COLO668 (cell line): ENCODE data around the gene MYO3B.
"Not testable (repeated sequence)": the region's sequence is repeated elsewhere in the genome, so short reads cannot be mapped to it uniquely, and the experiment has no call there.

ENCODE experiments used
- DNase-seq: peaks from one replicate; lab custom pipeline; 2025; ENCODE audit not compliant: unreplicated experiment; lab: John Stamatoyannopoulos, UW

MYO3B gene

GRCh38 chr2:170260188-170260587, 82.2 kb downstream of the MYO3B start:
- DNase-seq: no peak

DNA sequence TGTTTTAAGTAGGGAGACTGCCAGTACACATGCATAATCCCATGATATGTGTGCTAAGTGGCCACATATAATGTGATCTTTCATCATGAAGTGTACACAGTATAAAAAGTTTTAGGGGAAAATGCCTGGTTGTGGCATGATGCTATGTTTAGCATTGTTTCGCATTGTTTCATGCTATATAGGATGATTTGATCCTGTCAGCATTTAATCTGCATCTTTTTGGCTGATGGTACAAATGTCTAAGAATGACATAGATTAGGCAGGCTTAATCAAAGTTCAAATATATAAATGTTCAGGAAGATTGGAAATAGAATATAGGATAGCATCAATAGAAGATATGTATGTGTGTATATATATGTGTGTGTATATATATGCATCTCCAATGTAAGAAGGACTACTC, 83.6 kb downstream of the MYO3B start:
- DNase-seq: no peak

DNA sequence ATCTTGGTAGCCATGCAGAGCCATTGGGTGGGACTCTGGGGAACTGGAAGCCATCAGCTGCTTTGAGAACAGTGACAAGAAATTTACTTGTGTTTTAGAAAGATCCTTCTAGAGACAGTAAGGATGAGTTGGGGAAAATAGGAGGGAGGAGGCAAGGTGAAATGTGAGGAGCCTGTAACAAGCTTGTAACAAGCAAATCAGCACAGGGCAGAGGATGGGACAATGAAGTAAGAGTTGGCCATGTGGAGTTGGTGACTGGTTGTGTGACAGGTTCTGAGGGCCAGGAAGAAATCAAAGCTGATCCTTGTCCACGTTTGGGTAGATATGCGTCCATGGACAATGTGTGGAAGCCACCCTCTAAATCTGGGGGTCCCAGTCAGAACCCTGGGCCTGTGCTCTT, 84.4 kb downstream of the MYO3B start:
- no peak for DNase-seq

GRCh38 chr2:170262806-170263205, 84.9 kb downstream of the MYO3B start:
- DNase-seq: no peak

DNA sequence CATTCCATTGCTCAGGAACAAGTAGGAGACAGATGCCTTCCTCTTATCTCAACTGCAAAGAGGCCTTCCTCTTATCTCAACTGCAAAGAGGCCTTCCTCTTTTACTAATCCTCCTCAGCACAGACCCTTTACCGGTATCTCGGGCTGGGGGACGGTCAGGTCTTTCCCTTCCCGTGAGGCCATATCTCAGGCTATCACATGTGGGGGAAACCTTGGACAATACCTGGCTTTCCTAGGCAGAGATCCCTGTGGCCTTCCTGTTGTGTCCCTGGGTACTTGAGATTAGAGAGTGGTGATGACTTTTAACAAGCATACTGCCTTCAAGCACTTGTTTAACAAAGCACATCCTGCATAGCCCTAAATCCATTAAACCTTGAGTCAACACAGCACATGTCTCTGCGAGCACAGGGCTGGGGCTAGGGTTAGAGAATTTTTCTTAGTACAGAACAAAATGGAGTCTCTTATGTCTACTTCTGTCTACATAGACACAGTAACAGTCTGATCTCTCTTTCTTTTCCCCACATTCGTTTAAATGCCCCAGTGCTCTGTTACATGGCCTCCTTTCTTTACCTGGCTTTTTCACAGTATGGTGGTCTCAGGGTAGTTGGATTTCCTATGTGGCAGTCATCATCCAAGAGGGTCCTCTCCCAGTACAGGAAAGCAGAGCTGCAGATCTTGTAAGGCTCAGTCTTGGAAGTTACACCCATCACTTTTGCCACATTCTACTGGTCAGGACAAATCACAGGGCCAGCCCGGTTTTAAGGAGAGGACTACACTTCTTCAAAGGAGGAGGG, 86.0 kb downstream of the MYO3B start:
- DNase-seq: not testable (repeated sequence)

DNA sequence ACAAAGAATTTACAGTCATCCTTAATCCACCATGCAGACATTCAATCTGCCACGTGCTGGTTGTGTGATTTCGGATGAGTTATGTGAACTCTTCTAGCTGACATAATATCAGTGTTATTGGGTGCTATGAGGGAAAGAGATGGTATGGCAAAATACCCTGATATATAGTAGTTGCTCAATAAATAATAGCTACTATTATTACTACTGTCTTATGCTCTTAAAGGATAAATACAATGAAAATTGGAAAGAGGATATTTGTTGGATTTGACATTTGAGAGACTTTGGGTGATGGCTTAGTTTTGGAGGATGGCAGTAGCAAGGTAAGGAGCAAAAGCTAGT, 86.5 kb downstream of the MYO3B start:
- DNase-seq: no peak

DNA sequence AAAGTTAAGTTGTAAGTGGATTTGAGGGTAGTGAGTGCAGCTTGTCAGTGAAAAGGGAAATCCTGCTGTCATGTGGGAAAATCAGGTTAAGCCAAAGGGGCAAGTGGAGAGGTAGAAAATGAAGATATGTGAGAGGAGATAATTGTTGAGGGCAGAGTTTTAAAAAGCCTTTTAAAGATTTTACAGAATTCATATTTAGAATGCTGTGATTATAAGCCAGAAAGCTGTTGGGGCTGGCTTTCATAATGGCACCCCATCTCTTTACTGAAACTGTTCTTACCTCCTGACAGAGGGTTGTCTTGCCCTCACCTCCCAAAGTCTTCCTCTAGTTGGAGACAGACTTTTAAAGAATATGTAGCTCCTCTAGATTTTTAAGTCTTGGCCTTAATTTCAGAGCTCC, 86.9 kb downstream of the MYO3B start:
- no peak for DNase-seq

DNA sequence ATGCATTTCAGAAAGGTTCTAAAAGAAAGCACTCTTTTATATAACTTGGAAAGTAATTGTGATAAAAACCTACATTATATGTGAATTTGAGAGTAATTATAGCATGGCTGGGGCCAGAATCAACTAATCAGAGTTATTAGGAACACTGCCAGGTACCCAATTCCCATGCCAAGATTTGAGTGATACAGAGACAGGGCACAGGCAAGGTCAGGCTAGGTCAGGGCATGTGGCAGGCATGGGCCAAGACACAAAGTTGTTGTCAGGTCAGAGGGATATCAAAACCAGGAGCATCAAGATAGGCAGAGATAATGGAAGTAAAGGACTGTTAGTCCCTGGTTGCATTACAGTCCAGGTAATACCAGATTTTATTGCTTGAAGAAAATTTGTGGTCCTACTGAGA, 87.4 kb downstream of the MYO3B start:
- DNase-seq: no peak

- no peak for DNase-seq
Measured at GRCh38 chr2:170266358-170266757, 88.4 kb downstream of the MYO3B start.

DNA sequence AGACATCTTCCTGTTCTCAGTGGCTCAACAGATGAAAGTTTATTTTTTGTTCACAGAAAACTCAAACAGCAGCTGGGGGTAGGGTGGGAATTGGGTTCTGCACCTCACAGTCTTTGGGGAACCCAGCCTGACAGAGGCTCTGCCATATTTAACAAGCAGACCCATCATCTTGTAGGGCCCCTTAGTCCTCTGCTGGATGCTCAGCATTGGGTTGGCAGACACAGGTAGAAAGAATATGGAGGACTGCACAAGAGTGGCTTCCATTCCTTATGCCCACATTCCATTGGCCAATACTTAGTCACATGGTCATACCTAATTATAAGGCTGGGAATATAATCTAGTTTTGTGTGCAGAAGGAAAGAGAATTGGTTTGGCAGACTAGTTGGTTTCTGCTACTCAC, 89.1 kb downstream of the MYO3B start:
- no peak for DNase-seq

- no peak for DNase-seq
Measured at GRCh38 chr2:170270278-170270864, 92.4 kb downstream of the MYO3B start.

GRCh38 chr2:170271340-170271739, 93.4 kb downstream of the MYO3B start:
- DNase-seq: peak; percentile 23

GRCh38 chr2:170276056-170276455, 98.1 kb downstream of the MYO3B start:
- DNase-seq: no peak

DNA sequence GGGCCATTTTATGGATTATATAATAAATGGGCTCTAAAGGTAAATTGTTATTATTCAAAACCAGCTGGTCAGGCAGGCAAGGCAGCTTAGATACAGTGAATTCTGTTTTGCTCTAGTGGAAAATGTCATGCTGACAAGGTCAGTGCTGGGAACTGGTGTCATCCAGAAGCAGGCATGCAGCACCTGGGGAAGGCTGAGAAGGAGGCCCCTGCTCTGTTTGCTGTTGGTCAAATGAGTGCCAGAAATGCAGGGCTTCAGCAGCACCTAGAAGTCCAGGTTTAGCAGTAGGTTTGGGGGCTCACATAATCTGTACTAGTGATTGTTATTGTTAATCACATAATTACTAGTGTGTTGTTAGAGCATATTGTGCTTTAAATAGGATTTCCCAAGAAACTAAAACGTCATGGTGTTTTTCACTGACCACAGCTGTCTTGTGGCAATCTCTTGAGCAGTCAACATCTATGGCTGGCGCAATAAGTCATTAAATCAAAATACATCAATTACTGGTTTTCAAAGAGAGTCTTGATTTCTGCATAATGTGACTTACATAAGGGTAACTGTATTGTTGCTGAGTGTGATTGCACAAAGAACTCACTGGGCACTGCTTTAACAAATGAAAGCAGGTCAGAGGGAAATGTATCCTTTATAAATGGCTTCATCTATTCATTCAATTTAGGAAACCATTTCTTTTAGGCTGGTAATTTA, 99.1 kb downstream of the MYO3B start:
- no peak for DNase-seq

- no peak for DNase-seq
Measured at GRCh38 chr2:170277951-170278350, 100.0 kb downstream of the MYO3B start.

DNA sequence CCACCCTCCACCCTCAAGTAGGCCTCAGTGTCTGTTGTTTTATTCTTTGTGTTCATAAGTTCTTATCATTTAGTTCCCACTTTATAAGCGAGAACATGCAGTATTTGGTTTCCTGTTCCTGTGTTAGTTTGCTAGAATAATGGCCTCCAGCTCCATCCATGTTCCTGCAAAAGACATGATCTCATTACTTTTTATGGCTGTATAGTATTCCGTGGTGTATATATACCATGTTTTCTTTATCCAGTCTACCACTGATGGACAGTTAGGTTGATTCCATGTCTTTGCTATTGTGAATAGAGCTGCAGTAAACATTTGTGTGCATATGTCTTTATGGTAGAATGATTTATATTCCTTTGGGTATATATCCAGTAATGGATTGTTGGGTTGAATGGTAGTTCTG, 101.7 kb downstream of the MYO3B start:
- DNase-seq: not testable (repeated sequence)

- no peak for DNase-seq
Measured at GRCh38 chr2:170282851-170283250, 104.9 kb downstream of the MYO3B start.

GRCh38 chr2:170284205-170284604, 106.3 kb downstream of the MYO3B start:
- DNase-seq: no peak

DNA sequence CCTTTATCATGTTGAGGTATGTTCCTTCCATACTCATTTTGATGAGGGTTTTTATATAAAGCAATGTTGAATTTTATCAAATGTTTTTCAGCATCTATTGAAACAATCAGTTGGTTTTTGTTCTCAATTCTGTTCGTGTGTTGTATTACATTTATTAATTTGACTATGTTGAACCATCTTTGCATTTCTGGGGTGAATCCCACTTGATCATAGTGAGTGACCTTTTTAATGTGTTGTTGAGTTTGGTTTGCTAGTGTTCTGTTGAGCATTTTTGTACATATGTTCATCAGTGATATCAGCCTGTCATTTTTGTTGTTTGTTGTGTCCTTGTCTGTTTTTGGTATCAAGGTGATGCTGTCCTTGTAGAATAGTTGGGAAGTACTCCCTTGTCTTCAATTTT, 110.9 kb downstream of the MYO3B start:
- no peak for DNase-seq

GRCh38 chr2:170291474-170291873, 113.5 kb downstream of the MYO3B start:
- DNase-seq: no peak

GRCh38 chr2:170292415-170292814, 114.5 kb downstream of the MYO3B start:
- DNase-seq: no peak

DNA sequence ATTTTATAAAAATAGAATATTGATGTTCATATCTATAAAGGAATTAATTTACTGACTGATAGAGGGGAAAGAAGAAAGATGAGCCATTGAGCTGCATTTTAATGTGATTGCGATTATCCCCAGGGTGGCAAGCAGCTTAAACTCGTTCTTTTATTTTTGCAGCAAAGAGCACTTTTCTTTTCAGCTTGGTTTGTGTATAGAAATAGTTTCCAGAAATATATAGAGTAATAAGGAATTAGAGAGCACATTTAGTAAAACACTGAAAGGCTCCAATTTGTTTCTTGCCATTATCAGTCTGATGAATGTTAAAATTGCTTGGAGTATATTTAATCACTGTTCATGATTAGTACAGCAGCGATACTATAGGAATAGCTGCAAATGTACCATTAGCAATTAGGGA, 119.5 kb downstream of the MYO3B start:
- DNase-seq: no peak
